HepG2 (cell line): Measurements from ENCODE around the gene S1PR2. TPM values are rescaled to one million over a fixed set of nuclear protein-coding genes. Genes with fewer than 3 reads are reported as not detected.

Source experiments
- ATAC-seq: fragments of 200-7000 bp; cut with Tn5 transposase; 3 replicates; pipeline ENCODE4 v1.9.1; 2020; ENCODE audit warnings: mild to moderate bottlenecking, moderate library complexity
- BruUV-seq: library from RNA; stranded (reverse); fragments of 400-500 nt; replicated peaks from 2 replicates; lab custom pipeline; 2021; lab: Mats Ljungman, UMichigan
- CTCF ChIA-PET: fragments of 300-600 bp; formaldehyde crosslinking; extraction: SDS; loops from one replicate; lab custom pipeline; 2021; ENCODE audit warnings: low total read pairs, inconsistent platforms, low intra/inter-chr PET ratio; lab: Yijun Ruan, JAX
- POLR2A ChIA-PET: fragments of 350-600 bp; sonication (Branson Sonifier 250); formaldehyde crosslinking; loops from one replicate; lab custom pipeline; 2020; ENCODE audit warnings: antibody characterized with exemption, inconsistent platforms; lab: Yijun Ruan, JAX
- DNase-seq: peaks from one replicate; pipeline ENCODE4 v3.0.0-alpha.2; 2015; ENCODE audit warnings: low spot score
- FAIRE-seq: peaks from 3 replicates; lab custom pipeline; 2011; peaks lifted over from hg19 to GRCh38; lab: Jason Lieb, UNC
- H2AFZ ChIP-seq: one replicate; pipeline ENCODE4 v1.6.1; 2011; ENCODE audit warnings: low read length, inconsistent platforms
- H3K27ac ChIP-seq: fragments of 300-600 bp; 3 replicates; pipeline ENCODE4 v1.8.0; 2011; ENCODE audit warnings: mixed run types, mild to moderate bottlenecking, mixed read lengths, low read length, inconsistent platforms; ENCODE audit not compliant: insufficient read depth; ENCODE audit errors: extremely low read length
- H3K27me3 ChIP-seq, 2 experiments: fragments of 200-600 bp in 1 of 2; 2 replicates in 1 of 2; 3 replicates in 1 of 2; pipeline versions ENCODE4 v1.6.0 to v1.8.0; 2011; ENCODE audit warnings: low read length in 2 of 2, mild to moderate bottlenecking in 2 of 2, moderate library complexity in 2 of 2, inconsistent platforms in 1 of 2; ENCODE audit not compliant: insufficient read depth in 2 of 2, control insufficient read depth in 1 of 2
- H3K36me3 ChIP-seq, 2 experiments: fragments of 200-600 bp in 1 of 2; replicated peaks in 1 of 2; 2 replicates in 1 of 2; 3 replicates in 1 of 2; pipeline versions ENCODE4 v1.5.1 to v1.8.0; 2011; ENCODE audit warnings: low read length in 2 of 2, inconsistent platforms in 1 of 2; ENCODE audit not compliant: insufficient read depth in 2 of 2, control insufficient read depth in 1 of 2
- H3K4me1 ChIP-seq: 2 replicates; pipeline ENCODE4 v1.5.1; 2012; ENCODE audit warnings: low read length, inconsistent platforms; ENCODE audit not compliant: insufficient read depth
- H3K4me2 ChIP-seq: 2 replicates; pipeline ENCODE4 v1.6.0; 2011; ENCODE audit warnings: low read depth, low read length, inconsistent platforms
- H3K4me3 ChIP-seq, 3 experiments: fragments of 200-600 bp in 1 of 3; sonication (generic), shearing (Covaris generic) in 1 of 3; replicated peaks in 1 of 3; 2 replicates each; pipeline ENCODE4 v1.5.1; 2011 to 2016; ENCODE audit warnings: low read length in 3 of 3, inconsistent platforms in 2 of 3, low read depth in 2 of 3, mild to moderate bottlenecking in 2 of 3, control low read depth in 1 of 3, mixed read lengths in 1 of 3; ENCODE audit not compliant: insufficient read depth in 1 of 3
- H3K79me2 ChIP-seq: one replicate; pipeline ENCODE4 v1.6.1; 2011; ENCODE audit warnings: low read length, inconsistent platforms; ENCODE audit not compliant: insufficient read depth
- H3K9ac ChIP-seq: 2 replicates; pipeline ENCODE4 v1.6.0; 2011; ENCODE audit warnings: mild to moderate bottlenecking, low read depth, low read length, inconsistent platforms; ENCODE audit not compliant: insufficient read depth
- H3K9me3 ChIP-seq: 2 replicates; pipeline ENCODE4 v1.5.1; 2012; ENCODE audit warnings: mild to moderate bottlenecking, low read length
- H4K20me1 ChIP-seq: 2 replicates; pipeline ENCODE4 v1.6.0; 2011; ENCODE audit warnings: inconsistent platforms, mild to moderate bottlenecking, low read length, moderate library complexity; ENCODE audit not compliant: insufficient read depth
- ARID3A ChIP-seq: IDR thresholded peaks from 2 replicates; pipeline ENCODE4 v1.6.1; 2012; ENCODE audit warnings: low read depth, low read length, improper control_type of control experiment
- ARID4A ChIP-seq: sonication (generic); formaldehyde crosslinking; IDR thresholded peaks from 2 replicates; pipeline ENCODE4 v1.5.0; 2020; ENCODE audit warnings: mild to moderate bottlenecking, missing genetic modification reagents, borderline replicate concordance
- FOXA1 ChIP-seq, 2 experiments: fragments of 450-650 bp in 1 of 2; sonication (generic) in 1 of 2; formaldehyde crosslinking in 1 of 2; IDR thresholded peaks; 2 replicates each; pipeline versions ENCODE4 v1.4.0 to v1.6.1; 2016 to 2020; ENCODE audit warnings: missing genetic modification reagents in 1 of 2
- HNF4A ChIP-seq: sonication (generic); formaldehyde crosslinking; IDR thresholded peaks from 2 replicates; pipeline ENCODE4 v1.4.0; 2020; ENCODE audit warnings: missing genetic modification reagents
- IKZF5 ChIP-seq: IDR thresholded peaks from 2 replicates; pipeline ENCODE4 v1.6.1; 2018; ENCODE audit warnings: missing genetic modification reagents, mild to moderate bottlenecking, missing compliant biosample characterization
- ISL2 ChIP-seq: sonication (generic); formaldehyde crosslinking; IDR thresholded peaks from 2 replicates; pipeline ENCODE4 v1.5.0; 2020; ENCODE audit warnings: missing genetic modification reagents
- PAXIP1 ChIP-seq: sonication (generic); formaldehyde crosslinking; conservative IDR thresholded peaks from 2 replicates; pipeline ENCODE4 v1.4.0; 2020; ENCODE audit warnings: mild to moderate bottlenecking, missing genetic modification reagents, moderate library complexity
- SAP130 ChIP-seq: IDR thresholded peaks from 2 replicates; pipeline ENCODE4 v1.6.1; 2016; ENCODE audit warnings: low read depth
- SOX13 ChIP-seq, 3 experiments: fragments of 450-650 bp in 1 of 3; sonication (generic) in 1 of 3; formaldehyde crosslinking in 1 of 3; IDR thresholded peaks in 2 of 3; conservative IDR thresholded peaks in 1 of 3; 2 replicates each; pipeline versions ENCODE4 v1.5.0 to v1.6.1; 2016 to 2020; ENCODE audit warnings: antibody characterized with exemption in 1 of 3, mild to moderate bottlenecking in 1 of 3, missing compliant biosample characterization in 1 of 3, missing genetic modification reagents in 1 of 3, moderate library complexity in 1 of 3
- TEAD3 ChIP-seq: optimal IDR thresholded peaks from 2 replicates; pipeline ENCODE3; 2016; ENCODE audit warnings: borderline replicate concordance
- ZFX ChIP-seq: sonication (generic); formaldehyde crosslinking; IDR thresholded peaks from 2 replicates; pipeline ENCODE4 v1.4.0; 2020; ENCODE audit warnings: mild to moderate bottlenecking, low read depth, missing genetic modification reagents, moderate library complexity
- ZNF652 ChIP-seq: IDR thresholded peaks from 2 replicates; pipeline ENCODE4 v1.6.1; 2016; ENCODE audit warnings: low read depth, borderline replicate concordance
- WGBS: methylation state at CpG from one replicate; pipeline ENCODE4 v1.1.6; 2017; ENCODE audit warnings: low lambda C conversion rate; 5-methylcytosine and 5-hydroxymethylcytosine counted together
- in situ Hi-C: cut with HindIII; loops from 2 replicates; pipeline ENCODE4 v1.10.0; 2017; ENCODE audit warnings: low pct_unique_long_range_greater_than_20kb; ENCODE audit not compliant: extremely low pct_ligation_motif_present
- intact Hi-C: fragments of 100-400 bp; cut with micrococcal nuclease; formaldehyde crosslinking; loops from one replicate; pipeline ENCODE4 v1.10.0; 2022; ENCODE audit not compliant: unreplicated experiment
- polyA plus RNA-seq, 8 experiments: library from polyadenylated mRNA; depleted of rRNA in 3 of 8; stranded (reverse) in 7 of 8; unstranded in 1 of 8; fragments of >200 nt; fragmentation: Illumina TruSeq in 4 of 8; extraction: Trizol in 4 of 8; gene quantifications; 2 replicates each; pipeline versions ENCODE4 v1.2.1 to v1.2.3, GENCODE V29; 2011 to 2016; ENCODE audit warnings: low read depth in 4 of 8, missing spikeins in 1 of 8, mixed read lengths in 1 of 8; ENCODE audit not compliant: insufficient read depth in 1 of 8
- total RNA-seq, 5 experiments: library from RNA; depleted of rRNA; stranded (reverse); fragments of >200 nt; fragmentation: Illumina TruSeq; extraction: Trizol; gene quantifications; 2 replicates each; pipeline ENCODE4 v1.2.3, GENCODE V29; 2016; ENCODE audit warnings: low read depth in 1 of 5

Gene S1PR2
- total and polyA plus RNA-seq, 2 of the 13 experiments (the other 11 are each of a cell fraction or from before 2014, with no cell fraction given) = 0.91 to 1.3 TPM

GRCh38 chr19:10191347-10191746 is 39.8 kb downstream of the S1PR2 start:
- no peak overlapping the region for H3K4me3 ChIP-seq
- H3K27me3 ChIP-seq = no peaks in the 10 kb centered on the region
- in situ Hi-C loops (no loop called here), intact Hi-C loops (loop anchor here (5.0 kb wide), 1 partner anchor 46 kb away; no protein-coding TSS in a partner anchor)
- H3K4me1 ChIP-seq = peaks cover 37% of the 10 kb centered on the region
- no peaks in the 10 kb centered on the region for H3K9me3 ChIP-seq
- H3K79me2 ChIP-seq = peaks cover 62% of the 10 kb centered on the region
- peaks cover 9% of the 10 kb centered on the region; the same call in 1 of the 2 replicates for H4K20me1 ChIP-seq
- peak overlapping the region; percentile 12 for H3K27ac ChIP-seq
- H3K9ac ChIP-seq = no peak overlapping the region
- CTCF ChIA-PET = no interaction called here
- no peak overlapping the region for H3K4me2 ChIP-seq
- no peak overlapping the region for H2AFZ ChIP-seq
- peak; percentile 91 for DNase-seq
- POLR2A ChIA-PET = no interaction called here
- BruUV-seq = no TSS peak
- peak; percentile 84 for FAIRE-seq
- H3K36me3 ChIP-seq = peaks cover 3 to 20% of the 10 kb centered on the region in 2 experiments; a peak in 4 of 5 replicates
- ATAC-seq = peak; percentile 75
- WGBS = 17% methylated on average over 1 of the region's 2 CpGs
- TF ChIP-seq PAXIP1 (CRISPR knock-in tag) (0 out of 2 replicates have a peak, but pooled peaks have one; percentile 40), ZNF652 (CRISPR knock-in tag) (peak; percentile 60), ISL2 (CRISPR knock-in tag) (no peak), HNF4A (peak; percentile 19; the same call in 1 of the 2 replicates), ZFX (CRISPR knock-in tag) (no peak; the same call in 1 of the 2 replicates), IKZF5 (CRISPR knock-in tag) (peak; percentile 33; the same call in 1 of the 2 replicates), FOXA1 (IDR thresholded peaks at IDR 0.05) (no peak), FOXA1 (CRISPR knock-in tag; IDR thresholded peaks at IDR 0.05) (peak; percentile 34; the same call in 1 of the 2 replicates), ARID3A (0 out of 2 replicates have a peak, but pooled peaks have one; percentile 47), SOX13 (IDR thresholded peaks at IDR 0.05) (no peak), SOX13 (CRISPR knock-in tag; conservative IDR thresholded peaks at IDR 0.05 in 1 of 2, IDR thresholded peaks at IDR 0.05 in 1 of 2) (0 out of 4 replicates have a peak, but pooled peaks of 1 of the 2 experiments have one; percentile 18), TEAD3 (CRISPR knock-in tag) (peak; percentile 38), ARID4A (CRISPR knock-in tag) (peak; percentile 12; the same call in 1 of the 2 replicates), SAP130 (CRISPR knock-in tag) (peak; percentile 29; the same call in 1 of the 2 replicates)
